K562 treated with DMSO at 1 percent for 4 hours (cell line): Measurements from ENCODE around the gene FLACC1. TPM values are rescaled to one million over a fixed set of nuclear protein-coding genes. Genes with fewer than 3 reads are reported as not detected.

Source experiments
- total RNA-seq: library from RNA; unstranded; fragments of 300-600 nt; gene quantifications from 2 replicates; pipeline ENCODE4 v1.2.3, GENCODE V29; 2022; ENCODE audit not compliant: insufficient read depth

FLACC1 gene, protein sequence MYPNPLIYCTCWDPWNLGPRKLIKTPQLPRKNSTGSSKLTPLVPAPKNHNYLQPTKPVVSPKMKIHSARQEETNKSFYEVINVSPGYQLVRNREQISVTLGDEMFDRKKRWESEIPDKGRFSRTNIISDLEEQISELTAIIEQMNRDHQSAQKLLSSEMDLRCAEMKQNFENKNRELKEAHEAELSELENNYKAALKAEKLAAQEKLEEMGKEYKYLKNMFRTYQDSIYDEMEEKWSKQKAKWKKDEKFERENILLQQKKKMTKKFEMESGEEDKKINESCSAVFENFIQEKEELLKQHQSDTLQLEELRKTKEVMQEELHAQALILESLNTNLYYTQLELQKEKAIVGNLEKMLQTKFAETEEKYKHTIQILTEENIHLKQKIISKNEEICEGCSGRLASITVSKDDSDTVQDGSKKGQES
- total RNA-seq: 0.69 and 3.6 TPM in 2 replicates

DNA sequence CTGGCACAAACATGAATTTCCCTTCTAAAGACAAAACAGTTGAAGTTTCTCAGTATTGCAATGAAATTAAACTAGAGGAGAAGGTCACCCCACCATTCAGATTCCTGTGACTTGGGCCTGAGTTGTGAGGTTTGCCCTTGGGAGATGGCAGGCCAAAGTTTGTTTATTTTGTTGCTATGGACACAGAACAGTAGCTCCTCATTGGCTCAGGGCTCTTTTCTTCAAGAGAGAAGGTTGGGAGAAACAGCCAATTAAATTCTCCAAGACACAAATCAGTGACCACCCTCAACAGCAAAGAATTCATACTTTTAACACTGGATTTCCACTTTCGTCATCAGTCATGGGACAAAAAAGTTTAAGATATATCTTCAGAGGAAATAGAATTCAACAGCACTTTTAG lies at the start of gene FLACC1:
Gene FLACC1 (minus strand): TSS at position 125 of the 400 bp plus-strand sequence. CDS start 5,941 bp downstream, outside the sequence.

GRCh38 chr2:201260302-201260800 lies 96.8 kb downstream of the FLACC1 start, which contains the start of gene CASP8:
CASP8 (plus strand) TSS chr2:201260536; CDS start chr2:201266487, 5,951 bp downstream.

Other genes starting within 250 kb of the FLACC1 start
- 19.2 and 28.7 TPM in 2 replicates for gene CFLAR, start 241.2 kb downstream of the FLACC1 start, total RNA-seq
- gene CASP10, start 174.2 kb downstream of the FLACC1 start, total RNA-seq: 4.4 and 5.5 TPM in 2 replicates
- gene CASP8, start 96.8 kb downstream of the FLACC1 start, total RNA-seq: 14.6 and 21.3 TPM in 2 replicates
- 8.8 and 11.0 TPM in 2 replicates for gene TRAK2, start 94.1 kb upstream of the FLACC1 start, total RNA-seq
- 8.9 and 10.4 TPM in 2 replicates for gene STRADB, start 94.4 kb upstream of the FLACC1 start, total RNA-seq